WERI-Rb-1 (cell line): ENCODE data around the gene ANKRD13A.

Source experiments
- DNase-seq: peaks from one replicate; pipeline ENCODE4 v3.0.0-alpha.2; 2020
- H3K27ac ChIP-seq: fragments of 250-450 bp; sonication (Bioruptor Pico); 2 replicates; pipeline ENCODE4 v1.5.1; 2020; ENCODE audit warnings: mild to moderate bottlenecking, moderate library complexity
- H3K27me3 ChIP-seq: fragments of 250-450 bp; sonication (Bioruptor Pico); 2 replicates; pipeline ENCODE4 v1.5.1; 2021; ENCODE audit warnings: mild to moderate bottlenecking, low read depth, moderate library complexity; ENCODE audit not compliant: insufficient read depth, severe bottlenecking
- H3K36me3 ChIP-seq: fragments of 250-450 bp; sonication (Bioruptor Pico); 2 replicates; pipeline ENCODE4 v1.5.1; 2020; ENCODE audit warnings: mild to moderate bottlenecking, moderate library complexity
- H3K4me3 ChIP-seq: 2 replicates; pipeline ENCODE4 v1.5.1; 2011; ENCODE audit warnings: low read depth, mild to moderate bottlenecking, control low read depth, low read length
- H3K9me3 ChIP-seq: fragments of 250-450 bp; sonication (Bioruptor Pico); 2 replicates; pipeline ENCODE4 v1.5.1; 2021; ENCODE audit warnings: mild to moderate bottlenecking, moderate library complexity; ENCODE audit not compliant: severe bottlenecking
- TF ChIP-seq, protein P1 (sequence below): IDR thresholded peaks from 2 replicates; pipeline ENCODE4 v1.5.1; 2011; ENCODE audit warnings: low read depth, mild to moderate bottlenecking, control low read depth, inconsistent platforms, low read length

ANKRD13A gene

DNA sequence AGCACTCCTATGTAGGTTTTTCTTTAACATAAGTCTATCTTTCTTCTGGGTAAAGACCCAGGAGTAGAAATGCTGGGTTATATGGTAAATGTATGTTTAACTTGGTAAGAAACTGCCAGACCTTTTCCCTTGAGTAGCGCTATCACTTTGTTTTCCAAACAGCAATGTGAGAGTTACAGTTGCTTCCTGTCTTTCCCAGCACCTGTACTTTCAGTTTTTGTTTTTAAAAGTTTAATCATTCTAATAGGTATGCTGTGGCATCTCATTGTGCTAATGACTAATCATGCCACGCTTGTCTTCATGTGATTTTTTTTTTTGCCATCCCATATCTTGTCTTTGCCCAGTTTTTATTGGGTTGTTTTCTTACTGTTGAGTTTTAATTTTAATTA is 31.2 kb upstream of the ANKRD13A start:
- peak overlapping the region; percentile 66 for H3K27ac ChIP-seq
- peaks cover 48% of the 10 kb centered on the region for H3K36me3 ChIP-seq
- TF ChIP-seq, protein P1, sequence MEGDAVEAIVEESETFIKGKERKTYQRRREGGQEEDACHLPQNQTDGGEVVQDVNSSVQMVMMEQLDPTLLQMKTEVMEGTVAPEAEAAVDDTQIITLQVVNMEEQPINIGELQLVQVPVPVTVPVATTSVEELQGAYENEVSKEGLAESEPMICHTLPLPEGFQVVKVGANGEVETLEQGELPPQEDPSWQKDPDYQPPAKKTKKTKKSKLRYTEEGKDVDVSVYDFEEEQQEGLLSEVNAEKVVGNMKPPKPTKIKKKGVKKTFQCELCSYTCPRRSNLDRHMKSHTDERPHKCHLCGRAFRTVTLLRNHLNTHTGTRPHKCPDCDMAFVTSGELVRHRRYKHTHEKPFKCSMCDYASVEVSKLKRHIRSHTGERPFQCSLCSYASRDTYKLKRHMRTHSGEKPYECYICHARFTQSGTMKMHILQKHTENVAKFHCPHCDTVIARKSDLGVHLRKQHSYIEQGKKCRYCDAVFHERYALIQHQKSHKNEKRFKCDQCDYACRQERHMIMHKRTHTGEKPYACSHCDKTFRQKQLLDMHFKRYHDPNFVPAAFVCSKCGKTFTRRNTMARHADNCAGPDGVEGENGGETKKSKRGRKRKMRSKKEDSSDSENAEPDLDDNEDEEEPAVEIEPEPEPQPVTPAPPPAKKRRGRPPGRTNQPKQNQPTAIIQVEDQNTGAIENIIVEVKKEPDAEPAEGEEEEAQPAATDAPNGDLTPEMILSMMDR = no peak

DNA sequence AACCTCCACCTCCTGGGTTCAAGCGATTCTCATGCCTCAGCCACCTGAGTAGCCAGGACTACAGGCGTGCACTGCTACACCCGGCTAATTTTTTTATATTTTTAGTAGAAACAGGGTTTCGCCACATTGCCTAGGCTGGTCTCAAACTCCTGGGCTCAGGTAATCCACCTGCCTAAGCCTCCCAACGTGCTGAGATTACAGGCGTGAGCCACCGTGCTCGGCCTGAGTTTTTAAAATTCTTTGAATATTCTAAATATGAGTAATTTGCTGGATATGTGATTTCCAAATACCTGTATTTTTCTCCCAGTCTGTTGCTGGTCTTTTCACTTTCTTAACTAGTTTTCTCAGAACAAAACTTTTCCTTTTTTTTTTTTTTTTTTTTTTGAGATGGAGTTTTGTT is 30.4 kb upstream of the ANKRD13A start:
- Histone ChIP-seq H3K27me3 (no peaks in the 10 kb centered on the region), H3K9me3 (no peaks in the 10 kb centered on the region), H3K27ac (peak overlapping the region; percentile 66; the same call in 1 of the 2 replicates), H3K4me3 (no peak overlapping the region), H3K36me3 (peaks cover 45% of the 10 kb centered on the region)
- no peak for DNase-seq
- TF ChIP-seq, protein P1 = no peak

More for the DNA sequence above, 31.2 kb upstream of the ANKRD13A start:
- no peak for DNase-seq
- Histone ChIP-seq H3K4me3 (no peak overlapping the region), H3K27me3 (no peaks in the 10 kb centered on the region), H3K9me3 (no peaks in the 10 kb centered on the region)

DNA sequence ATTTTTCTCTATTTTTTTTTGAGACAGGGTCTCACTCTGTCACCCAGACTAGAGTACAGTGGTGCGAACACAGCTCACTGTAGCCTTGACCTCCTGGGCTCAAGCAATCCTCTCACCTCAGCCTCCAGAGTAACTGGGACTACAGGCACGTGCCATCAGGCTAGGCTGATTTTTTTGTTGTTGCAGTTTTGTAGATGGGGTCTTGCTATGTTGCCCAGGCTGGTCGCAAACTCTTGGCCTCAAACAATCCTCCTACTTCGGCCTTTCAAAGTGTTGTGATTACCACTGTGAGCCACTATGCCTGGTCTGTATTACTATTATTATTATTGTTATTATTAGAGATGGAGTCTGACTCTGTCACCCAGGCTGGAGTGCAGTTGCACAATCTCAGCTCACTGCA is 26.4 kb upstream of the ANKRD13A start:
- Histone ChIP-seq H3K9me3 (no peaks in the 10 kb centered on the region), H3K27me3 (no peaks in the 10 kb centered on the region), H3K36me3 (peaks cover 52% of the 10 kb centered on the region), H3K4me3 (no peak overlapping the region), H3K27ac (no peak overlapping the region)
- TF ChIP-seq, protein P1 = no peak
- no peak for DNase-seq

DNA sequence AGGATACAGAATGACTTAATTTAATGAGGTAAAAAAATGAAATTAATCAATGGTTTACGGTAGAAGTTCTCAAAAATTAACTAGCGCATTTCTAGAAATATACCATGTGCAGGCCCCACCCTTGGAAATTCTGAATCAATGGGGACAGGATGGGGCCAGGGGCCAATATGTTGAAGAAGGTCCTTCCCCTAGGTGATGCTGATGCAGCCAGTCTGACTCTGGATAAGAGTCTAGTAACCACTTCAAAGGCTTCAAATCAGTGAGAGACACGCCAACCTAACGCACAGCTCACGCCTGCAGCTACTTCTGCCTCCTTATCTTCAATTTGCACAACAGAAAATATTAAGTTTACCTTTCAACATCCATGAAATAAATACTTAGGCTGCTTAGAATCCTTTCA is 17.9 kb upstream of the ANKRD13A start:
- Histone ChIP-seq H3K4me3 (no peak overlapping the region), H3K36me3 (peaks cover 86% of the 10 kb centered on the region), H3K9me3 (no peaks in the 10 kb centered on the region), H3K27me3 (no peaks in the 10 kb centered on the region), H3K27ac (no peak overlapping the region)
- TF ChIP-seq, protein P1 = no peak
- DNase-seq = no peak

DNA sequence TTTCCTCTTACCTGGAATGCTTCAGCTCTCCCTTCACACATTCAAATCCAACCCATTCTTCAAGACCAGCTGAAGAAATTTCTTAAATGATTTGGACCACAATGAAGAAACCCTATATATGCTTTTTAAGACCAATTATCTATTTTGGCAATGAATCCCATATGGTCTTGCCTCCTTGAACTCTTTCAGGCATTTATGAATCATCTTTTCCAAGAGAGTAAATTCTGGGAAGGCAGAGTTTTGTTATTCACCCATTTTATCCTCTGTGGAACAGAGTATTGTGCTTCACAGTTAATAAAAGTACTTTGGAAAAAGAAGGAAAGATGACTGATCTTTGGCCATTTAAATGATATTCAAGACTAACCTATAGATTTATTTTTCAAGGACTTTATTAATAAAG is 17.0 kb upstream of the ANKRD13A start:
- no peak for DNase-seq
- H3K27ac ChIP-seq = no peak overlapping the region

More for the DNA sequence above, 17.0 kb upstream of the ANKRD13A start:
- no peaks in the 10 kb centered on the region for H3K9me3 ChIP-seq
- TF ChIP-seq, protein P1 = no peak
- no peak overlapping the region for H3K4me3 ChIP-seq
- H3K27me3 ChIP-seq = no peaks in the 10 kb centered on the region
- H3K36me3 ChIP-seq = peaks cover 84% of the 10 kb centered on the region
